PC-9 (cell line): ENCODE measurements around the gene OIP5.

Experiments used
- CTCF ChIP-seq: fragments of 200-600 bp; sonication (generic); conservative IDR thresholded peaks from 2 replicates; pipeline ENCODE4 v1.6.1; 2017; ENCODE audit warnings: mixed run types, antibody characterized with exemption, mild to moderate bottlenecking, moderate library complexity
- EZH2 ChIP-seq: fragments of 200-600 bp; sonication (generic); IDR thresholded peaks from 2 replicates; pipeline ENCODE4 v1.8.0; 2017; ENCODE audit warnings: antibody characterized with exemption, low read depth

GRCh38 chr15:41283653-41284426 is 48.6 kb downstream of the OIP5 start:
- TF ChIP-seq EZH2, result no peak
- no peak for TF ChIP-seq CTCF
